NCI-H1694 treated with DMSO at 0.1 percent for 48 hours (cell line): ENCODE measurements around the gene KDM1A.

Experiments used
- DNase-seq: peaks from one replicate; lab custom pipeline; 2025; lab: John Stamatoyannopoulos, UW

Gene KDM1A

DNA sequence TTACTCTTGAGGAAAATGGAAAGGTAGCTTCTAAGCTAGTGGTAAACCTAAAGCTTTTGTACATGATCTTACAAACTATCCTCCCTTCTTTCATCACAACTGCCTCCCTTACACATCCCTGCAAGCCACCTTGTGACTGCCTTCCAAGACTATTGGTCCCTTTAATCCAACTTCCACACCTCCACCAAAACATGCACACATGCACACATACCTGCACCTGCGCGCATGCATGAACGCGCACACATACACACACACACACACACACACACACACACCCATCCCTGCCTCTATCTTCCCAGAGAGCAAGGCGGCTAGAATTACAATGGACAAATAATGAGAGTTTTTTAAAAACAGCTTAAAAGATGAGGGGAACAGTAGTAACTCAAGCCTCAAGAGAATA, 91.1 kb downstream of the KDM1A start:
- DNase-seq, result no peak

DNA sequence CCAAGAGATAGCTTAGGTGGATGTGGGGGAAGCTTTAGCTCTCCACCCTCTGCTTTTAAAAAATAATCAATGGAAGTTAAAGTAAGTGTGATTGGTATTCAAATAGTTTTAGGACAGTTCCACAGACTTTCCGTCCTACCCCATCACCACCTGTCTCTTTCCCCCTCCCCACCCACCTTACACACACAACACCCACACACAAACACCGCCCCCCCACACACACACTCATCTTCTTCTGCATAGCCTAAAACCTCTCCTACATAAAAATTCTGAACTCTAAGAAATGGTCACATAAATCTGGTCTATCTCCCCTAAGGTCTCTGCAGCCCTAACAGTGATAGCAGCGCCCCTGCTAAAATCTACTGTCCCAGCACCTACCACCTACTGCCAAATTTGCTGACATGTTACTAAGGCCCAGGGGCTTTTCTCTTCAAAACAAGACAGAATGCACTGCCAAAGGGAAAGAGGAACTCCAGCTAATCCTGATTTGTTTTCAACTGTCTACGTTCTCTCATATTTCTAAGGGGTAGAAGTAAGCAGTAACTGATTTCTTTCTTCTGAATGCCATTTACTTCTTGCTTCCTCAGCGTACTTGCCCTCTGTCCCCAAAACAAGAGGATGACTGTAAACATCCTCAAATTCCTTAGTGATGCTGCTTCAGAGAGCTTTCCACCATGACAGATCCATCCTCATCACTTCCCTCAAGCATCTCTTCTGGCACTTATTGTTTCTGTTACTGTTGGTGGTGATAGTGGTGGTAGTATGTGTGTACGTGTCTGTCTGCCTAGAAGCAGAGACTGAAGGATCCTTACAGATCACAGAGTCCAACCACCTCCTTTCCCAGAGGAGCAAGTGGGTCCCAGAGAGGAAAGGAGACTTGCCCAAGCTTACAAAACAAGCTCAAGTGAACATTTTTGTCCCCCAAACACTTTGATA, 92.6 kb downstream of the KDM1A start:
- DNase-seq, result no peak

- DNase-seq, result no peak
These were observed 95.3 kb downstream of the KDM1A start for GRCh38 chr1:23114424-23115079.

GRCh38 chr1:23116216-23116836, 97.1 kb downstream of the KDM1A start:
- no peak for DNase-seq

DNA sequence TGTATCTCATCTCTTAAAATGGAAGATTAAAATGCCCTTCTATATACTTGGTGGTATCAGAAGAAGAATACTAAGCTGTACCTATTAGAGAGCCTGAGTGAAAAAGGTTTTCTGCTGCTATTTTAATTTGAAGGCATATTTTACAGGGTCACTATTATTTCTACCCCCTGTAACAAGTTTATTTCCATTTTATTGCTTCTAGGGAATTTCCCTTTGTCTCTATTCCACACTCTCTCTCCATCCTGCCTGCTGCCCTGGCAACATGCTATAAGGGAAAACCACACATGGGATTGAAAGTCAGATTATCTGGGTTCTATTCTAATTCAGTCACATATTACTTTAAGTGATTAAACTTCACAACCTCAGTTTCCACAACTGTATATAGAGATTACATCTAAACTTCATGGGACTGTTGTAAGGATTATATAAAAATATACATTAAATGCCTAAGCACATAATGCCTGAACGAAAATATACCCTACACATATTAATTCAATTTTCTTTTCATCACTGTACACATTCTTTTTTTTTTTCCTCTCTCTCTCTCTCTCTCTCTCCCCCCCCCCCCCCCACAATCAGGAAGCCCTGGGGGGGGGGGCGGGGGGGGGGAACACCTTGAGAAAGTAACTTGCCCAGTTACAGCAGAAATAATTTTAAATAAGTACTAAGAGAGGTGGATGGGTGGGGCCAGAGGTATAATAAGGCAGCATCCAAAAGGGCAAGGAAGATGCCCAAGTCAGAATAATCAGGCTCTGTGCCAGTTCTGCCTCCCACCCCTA, 97.8 kb downstream of the KDM1A start:
- no peak for DNase-seq

DNA sequence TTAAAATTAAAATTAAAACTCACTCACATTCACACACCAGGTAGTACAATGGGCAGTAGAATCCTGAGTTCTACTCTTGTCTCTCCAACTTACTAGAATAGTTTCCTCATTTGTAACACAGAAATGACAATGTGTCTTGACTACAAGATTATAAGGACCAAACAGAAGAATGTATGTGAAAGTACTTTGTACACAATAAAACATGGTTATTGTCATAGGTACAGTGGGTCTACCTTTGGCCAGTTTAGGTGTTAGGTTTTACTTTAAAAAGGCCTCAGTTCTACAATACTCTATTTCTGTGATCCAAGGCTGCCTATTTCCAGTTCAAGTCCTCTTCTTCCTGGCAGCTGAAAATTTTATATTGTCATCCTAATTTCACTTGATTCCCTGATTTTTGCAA, 99.1 kb downstream of the KDM1A start:
- DNase-seq, result no peak

DNA sequence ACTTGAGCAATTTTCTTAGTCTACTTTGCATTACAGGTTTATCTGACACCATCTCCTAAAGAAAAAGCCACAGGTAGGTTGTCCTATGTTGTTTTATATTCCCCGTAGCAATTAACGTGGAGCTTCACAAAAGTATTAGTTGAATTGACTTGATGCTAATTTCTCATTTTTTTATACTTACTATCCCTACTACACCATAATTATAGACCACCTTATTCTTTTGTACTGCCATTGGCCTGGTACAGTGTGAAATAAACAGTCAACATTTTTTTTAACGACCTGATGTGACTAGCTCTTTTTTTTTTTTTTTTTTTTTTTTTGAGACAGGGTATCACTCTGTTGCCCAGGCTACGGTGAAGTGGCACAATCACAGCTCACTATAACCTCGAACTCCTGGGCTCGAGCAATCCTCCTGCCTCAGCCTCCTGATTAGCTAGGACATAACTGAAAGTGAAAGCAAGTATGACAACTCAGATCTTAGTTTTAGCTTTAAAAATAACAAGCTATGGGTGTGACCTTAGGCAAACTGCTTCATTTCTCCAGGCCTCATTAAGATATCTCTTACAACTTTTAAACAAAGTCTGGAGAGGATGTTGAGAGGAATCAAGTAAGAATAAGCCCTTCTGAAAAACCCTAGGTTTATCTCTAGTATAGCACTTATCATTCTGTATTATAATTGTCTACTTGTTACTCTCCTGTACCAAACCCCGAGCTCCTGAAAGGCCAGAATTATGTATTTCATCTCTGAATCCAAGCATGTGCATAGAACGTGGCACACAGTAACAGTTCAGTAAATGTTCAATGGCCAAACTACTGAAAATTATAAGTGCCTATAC, 99.9 kb downstream of the KDM1A start:
- DNase-seq, result no peak

- no peak for DNase-seq
These were observed 101.1 kb downstream of the KDM1A start for GRCh38 chr1:23120383-23120782.

- DNase-seq, result no peak
These were observed 102.9 kb downstream of the KDM1A start for GRCh38 chr1:23122023-23122748.

DNA sequence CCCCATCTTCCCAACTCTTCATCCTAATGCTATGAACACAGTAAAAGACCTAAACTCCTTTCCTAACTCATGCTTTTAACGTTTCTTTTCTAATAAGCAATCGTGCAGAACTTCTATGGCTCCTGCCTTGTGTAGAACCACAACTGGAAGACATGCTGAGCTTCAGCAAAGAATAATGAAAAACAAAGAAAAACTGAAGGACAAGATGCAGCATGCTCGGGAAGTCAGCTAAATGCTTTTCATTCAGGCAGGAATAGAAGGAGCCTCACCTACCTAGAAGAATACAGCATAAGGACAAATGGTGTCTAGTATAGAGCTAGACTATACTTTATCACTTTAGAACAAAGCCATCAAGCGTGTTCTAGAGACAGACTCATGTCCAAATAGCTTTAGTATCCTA, 103.5 kb downstream of the KDM1A start:
- no peak for DNase-seq

DNA sequence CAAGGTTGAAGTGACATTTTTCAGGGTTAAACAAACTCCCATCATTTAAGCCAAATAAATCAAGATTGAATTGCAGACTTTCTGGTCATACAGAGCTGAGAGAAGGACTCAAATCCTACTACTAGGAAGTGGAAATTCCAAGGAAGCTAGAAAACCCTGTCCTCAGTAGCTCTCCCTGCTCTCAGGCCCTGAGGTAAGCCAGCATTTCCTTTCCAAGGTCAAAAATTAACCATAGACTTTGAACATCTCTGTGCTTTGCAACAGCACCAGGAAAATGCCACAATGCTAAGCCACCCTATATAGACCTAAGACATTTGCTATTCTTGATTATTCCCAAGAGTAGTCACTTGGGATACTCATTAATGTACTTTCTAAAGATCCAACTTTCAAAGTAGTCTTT, 104.3 kb downstream of the KDM1A start:
- no peak for DNase-seq

DNA sequence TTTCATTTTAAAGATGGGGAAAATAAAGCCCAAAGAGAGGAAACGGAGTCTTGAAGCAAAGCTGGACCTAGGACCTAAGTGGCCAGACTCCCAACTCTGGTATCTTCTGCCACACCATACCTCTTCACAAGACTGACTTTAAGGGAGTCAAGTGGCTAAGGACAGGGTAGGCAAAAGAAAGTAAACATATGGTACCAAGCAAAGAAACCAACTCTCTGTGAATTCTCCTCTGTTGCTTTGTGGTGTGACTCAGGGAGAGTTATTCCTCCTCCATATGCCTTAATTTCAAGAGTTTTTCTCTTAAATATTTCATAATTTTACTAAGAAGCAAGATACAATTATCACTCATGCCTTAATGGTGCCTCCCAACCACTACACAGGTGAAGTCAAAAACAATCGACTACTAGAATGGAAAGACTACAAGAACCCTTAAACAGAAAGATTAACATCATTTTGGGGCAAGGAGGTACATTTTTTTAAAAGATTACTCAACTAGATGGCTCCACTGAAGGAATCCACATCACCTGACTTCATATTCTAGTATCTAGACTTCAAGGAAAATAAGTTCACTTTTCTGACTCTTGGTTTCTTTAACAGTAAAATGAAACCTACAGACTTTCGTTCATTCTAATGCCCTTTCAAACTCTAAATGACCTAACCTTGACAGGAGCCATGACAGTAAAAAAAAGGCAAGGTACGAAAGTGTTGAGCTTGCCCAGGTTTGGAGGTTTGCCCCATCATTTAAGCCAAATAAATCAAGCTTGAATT, 105.2 kb downstream of the KDM1A start:
- no peak for DNase-seq

DNA sequence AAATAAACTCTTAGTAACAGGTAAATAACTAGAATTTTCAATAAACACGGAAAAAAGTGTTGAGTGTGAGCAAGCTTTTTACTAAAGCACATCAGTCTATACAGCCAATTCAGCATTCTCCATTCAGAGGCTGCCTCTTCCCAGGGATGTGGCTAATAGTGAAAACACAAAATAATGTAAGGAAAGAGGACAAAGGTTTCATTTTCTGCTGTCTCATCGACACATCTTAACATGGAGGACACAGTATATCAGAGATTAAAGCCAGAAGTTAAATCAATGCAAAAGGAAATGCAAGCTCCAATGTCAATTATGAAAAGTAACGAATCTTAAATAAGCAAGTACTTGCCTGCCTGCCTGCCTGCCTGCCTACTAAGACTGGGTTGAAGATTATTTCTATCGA, 106.2 kb downstream of the KDM1A start:
- no peak for DNase-seq

GRCh38 chr1:23126200-23126599, 106.9 kb downstream of the KDM1A start:
- no peak for DNase-seq

GRCh38 chr1:23126801-23127200, 107.5 kb downstream of the KDM1A start:
- DNase-seq, result no peak

DNA sequence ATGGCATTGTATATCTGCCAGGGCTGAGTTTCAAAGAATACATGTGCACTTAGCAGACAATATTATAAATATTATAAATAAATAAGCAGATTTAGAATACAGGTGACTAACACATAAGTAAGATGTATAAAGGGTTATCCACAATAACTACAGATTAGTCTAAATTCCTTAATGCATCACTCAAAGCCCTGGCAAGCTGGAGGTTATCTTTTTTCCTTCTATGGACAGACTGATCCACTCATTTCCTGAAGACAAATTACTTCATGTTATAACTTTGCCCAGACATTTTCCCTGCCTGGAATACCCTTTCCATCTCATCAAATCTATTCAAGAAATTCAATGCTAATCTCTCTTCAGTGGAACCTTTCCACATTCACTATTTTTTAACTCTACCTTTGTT, 110.6 kb downstream of the KDM1A start:
- DNase-seq, result no peak

GRCh38 chr1:23132033-23132432, 112.8 kb downstream of the KDM1A start:
- no peak for DNase-seq
